Nephron progenitor cell (in vitro differentiated cells): ENCODE results near the gene OR14J1.
"Not testable (repeated sequence)": the region's sequence is repeated elsewhere in the genome, so short reads cannot be mapped to it uniquely, and the experiment has no call there.

Experiments used
- DNase-seq: peaks from one replicate; pipeline ENCODE4 v3.0.0; 2021
- H3K27ac Mint-ChIP-seq: 2 replicates; pipeline ENCODE4 v1.8.0; 2021; ENCODE audit warnings: mild to moderate bottlenecking, moderate library complexity, mixed read lengths
- H3K27me3 Mint-ChIP-seq: 2 replicates; pipeline ENCODE4 v1.8.0; 2021; ENCODE audit warnings: mild to moderate bottlenecking, low read depth, mixed read lengths; ENCODE audit not compliant: poor library complexity
- H3K36me3 Mint-ChIP-seq: 2 replicates; pipeline ENCODE4 v1.8.0; 2021; ENCODE audit warnings: low read depth, mixed read lengths
- H3K4me1 Mint-ChIP-seq: 2 replicates; pipeline ENCODE4 v1.8.0; 2021; ENCODE audit warnings: mixed read lengths
- H3K4me3 Mint-ChIP-seq: 2 replicates; pipeline ENCODE4 v1.8.0; 2021; ENCODE audit warnings: mild to moderate bottlenecking, moderate library complexity, mixed read lengths
- H3K9me3 Mint-ChIP-seq: 2 replicates; pipeline ENCODE4 v1.8.0; 2021; ENCODE audit warnings: mild to moderate bottlenecking, moderate library complexity, mixed read lengths
- CTCF ChIP-seq: fragments of 200-600 bp; sonication (generic); IDR thresholded peaks from 2 replicates; pipeline ENCODE4 v1.5.0; 2021; ENCODE audit warnings: antibody characterized with exemption

The OR14J1 gene

GRCh38 chr6:29336269-29336668, 34.8 kb downstream of the OR14J1 start:
- Mint-ChIP-seq H3K4me3 (no peak overlapping the region), H3K27ac (no peak overlapping the region), H3K4me1 (no peaks in the 10 kb centered on the region), H3K36me3 (no peaks in the 10 kb centered on the region), H3K27me3 (peaks cover 3% of the 10 kb centered on the region), H3K9me3 (peaks cover 4% of the 10 kb centered on the region)
- TF ChIP-seq CTCF, result no peak
- no peak for DNase-seq

GRCh38 chr6:29345380-29345779, 43.9 kb downstream of the OR14J1 start:
- H3K27ac Mint-ChIP-seq, result no peak overlapping the region
- no peaks in the 10 kb centered on the region for H3K4me1 Mint-ChIP-seq
- H3K27me3 Mint-ChIP-seq, result peaks cover 10% of the 10 kb centered on the region
- DNase-seq, result no peak
- peaks cover 3% of the 10 kb centered on the region for H3K9me3 Mint-ChIP-seq
- no peak overlapping the region for H3K4me3 Mint-ChIP-seq
- no peak for TF ChIP-seq CTCF
- no peaks in the 10 kb centered on the region for H3K36me3 Mint-ChIP-seq

- peaks cover 29% of the 10 kb centered on the region for H3K9me3 Mint-ChIP-seq
- H3K36me3 Mint-ChIP-seq, DNase-seq, H3K4me1 Mint-ChIP-seq, H3K27me3 Mint-ChIP-seq, H3K27ac Mint-ChIP-seq, H3K4me3 Mint-ChIP-seq: not testable (repeated sequence)
These were observed 47.8 kb downstream of the OR14J1 start for GRCh38 chr6:29349348-29349747.

- H3K27ac Mint-ChIP-seq, result no peak overlapping the region
- no peaks in the 10 kb centered on the region for H3K27me3 Mint-ChIP-seq
- H3K36me3 Mint-ChIP-seq, result no peaks in the 10 kb centered on the region
- TF ChIP-seq CTCF, result no peak
- peaks cover 27% of the 10 kb centered on the region for H3K9me3 Mint-ChIP-seq
- DNase-seq, result no peak
- no peaks in the 10 kb centered on the region for H3K4me1 Mint-ChIP-seq
- H3K4me3 Mint-ChIP-seq, result no peak overlapping the region
These were observed 53.5 kb downstream of the OR14J1 start for GRCh38 chr6:29354980-29355379.

- Mint-ChIP-seq H3K9me3 (peaks cover 24% of the 10 kb centered on the region), H3K27me3 (no peaks in the 10 kb centered on the region), H3K36me3 (no peaks in the 10 kb centered on the region), H3K4me3 (no peak overlapping the region), H3K4me1 (no peaks in the 10 kb centered on the region), H3K27ac (no peak overlapping the region)
- no peak for TF ChIP-seq CTCF
- no peak for DNase-seq
These were observed 54.1 kb downstream of the OR14J1 start for GRCh38 chr6:29355603-29356002.
